ENCODE results near the gene NMUR2. TPM values are rescaled to one million over a fixed set of nuclear protein-coding genes. Genes with fewer than 3 reads are reported as not detected.

Gene NMUR2
- total RNA-seq, 2 experiments from 2014 or later, result not detected

GRCh38 chr5:152389208-152389849 is 15.8 kb downstream of the NMUR2 start:
- H3K9me3 Mint-ChIP-seq, result no peaks in the 10 kb centered on the region
- ChIA-PET POLR2A (no interaction called here), CTCF (no interaction called here)
- no peaks in the 10 kb centered on the region for H3K36me3 Mint-ChIP-seq (ENCODE audit: low read depth)
- H3K27ac Mint-ChIP-seq, result no peak overlapping the region
- H3K4me1 Mint-ChIP-seq, result no peaks in the 10 kb centered on the region
- no peak overlapping the region for H3K4me3 Mint-ChIP-seq
- H3K27me3 Mint-ChIP-seq, result no peaks in the 10 kb centered on the region
- no peak for DNase-seq

- Mint-ChIP-seq H3K27me3 (no peaks in the 10 kb centered on the region), H3K9me3 (no peaks in the 10 kb centered on the region), H3K4me1 (no peaks in the 10 kb centered on the region), H3K36me3 (ENCODE audit: low read depth) (no peaks in the 10 kb centered on the region), H3K27ac (no peak overlapping the region), H3K4me3 (no peak overlapping the region)
- DNase-seq, result no peak
- ChIA-PET CTCF (no interaction called here), POLR2A (no interaction called here)
Measured at GRCh38 chr5:152388610-152389009, 16.5 kb downstream of the NMUR2 start.

- Mint-ChIP-seq H3K27me3 (no peaks in the 10 kb centered on the region), H3K4me3 (no peak overlapping the region), H3K9me3 (no peaks in the 10 kb centered on the region), H3K4me1 (no peaks in the 10 kb centered on the region), H3K27ac (no peak overlapping the region), H3K36me3 (ENCODE audit: low read depth) (no peaks in the 10 kb centered on the region)
- ChIA-PET CTCF (no interaction called here), POLR2A (no interaction called here)
- DNase-seq, result no peak
Measured at GRCh38 chr5:152380415-152381123, 24.5 kb downstream of the NMUR2 start.

GRCh38 chr5:152379331-152379730 is 25.7 kb downstream of the NMUR2 start:
- H3K4me1 Mint-ChIP-seq, result no peaks in the 10 kb centered on the region
- CTCF ChIA-PET, result no interaction called here

DNA sequence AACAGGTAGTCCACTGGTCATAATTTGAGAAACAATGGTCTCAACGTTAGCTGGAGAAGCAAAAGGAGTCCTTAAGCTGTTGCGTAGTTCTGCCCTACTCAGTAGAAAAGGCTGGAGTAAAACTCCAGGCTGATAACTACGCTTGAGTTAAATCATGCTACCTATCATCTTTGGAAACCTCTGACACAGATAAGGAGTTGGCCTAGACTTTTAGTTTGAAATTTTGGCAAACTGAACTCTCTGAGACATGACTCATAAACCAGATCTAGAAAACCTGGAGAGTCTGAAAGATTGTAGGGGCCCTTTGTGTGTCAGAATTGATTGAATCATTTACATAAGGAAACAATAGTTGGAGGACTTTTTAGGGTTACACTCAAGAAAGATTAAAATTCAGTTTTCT is 26.3 kb downstream of the NMUR2 start:
- no peak overlapping the region for H3K27ac Mint-ChIP-seq
- no peaks in the 10 kb centered on the region for H3K9me3 Mint-ChIP-seq
- CTCF ChIA-PET, result no interaction called here
- POLR2A ChIA-PET, result no interaction called here
- H3K27me3 Mint-ChIP-seq, result no peaks in the 10 kb centered on the region
- no peaks in the 10 kb centered on the region for H3K4me1 Mint-ChIP-seq
- no peak overlapping the region for H3K4me3 Mint-ChIP-seq
- no peaks in the 10 kb centered on the region for H3K36me3 Mint-ChIP-seq (ENCODE audit: low read depth)
- DNase-seq, result no peak

More at GRCh38 chr5:152379331-152379730, 25.7 kb downstream of the NMUR2 start:
- Mint-ChIP-seq H3K27me3 (no peaks in the 10 kb centered on the region), H3K9me3 (no peaks in the 10 kb centered on the region), H3K27ac (no peak overlapping the region), H3K4me3 (no peak overlapping the region), H3K36me3 (ENCODE audit: low read depth) (no peaks in the 10 kb centered on the region)
- POLR2A ChIA-PET, result no interaction called here
- DNase-seq, result no peak

- no peak overlapping the region for H3K27ac Mint-ChIP-seq
- H3K4me3 Mint-ChIP-seq, result no peak overlapping the region
- POLR2A ChIA-PET, result no interaction called here
- CTCF ChIA-PET, result no interaction called here
- DNase-seq, result no peak
- no peaks in the 10 kb centered on the region for H3K4me1 Mint-ChIP-seq
- H3K9me3 Mint-ChIP-seq, result no peaks in the 10 kb centered on the region
- no peaks in the 10 kb centered on the region for H3K36me3 Mint-ChIP-seq (ENCODE audit: low read depth)
- no peaks in the 10 kb centered on the region for H3K27me3 Mint-ChIP-seq
Measured at GRCh38 chr5:152376886-152377285, 28.2 kb downstream of the NMUR2 start.

DNA sequence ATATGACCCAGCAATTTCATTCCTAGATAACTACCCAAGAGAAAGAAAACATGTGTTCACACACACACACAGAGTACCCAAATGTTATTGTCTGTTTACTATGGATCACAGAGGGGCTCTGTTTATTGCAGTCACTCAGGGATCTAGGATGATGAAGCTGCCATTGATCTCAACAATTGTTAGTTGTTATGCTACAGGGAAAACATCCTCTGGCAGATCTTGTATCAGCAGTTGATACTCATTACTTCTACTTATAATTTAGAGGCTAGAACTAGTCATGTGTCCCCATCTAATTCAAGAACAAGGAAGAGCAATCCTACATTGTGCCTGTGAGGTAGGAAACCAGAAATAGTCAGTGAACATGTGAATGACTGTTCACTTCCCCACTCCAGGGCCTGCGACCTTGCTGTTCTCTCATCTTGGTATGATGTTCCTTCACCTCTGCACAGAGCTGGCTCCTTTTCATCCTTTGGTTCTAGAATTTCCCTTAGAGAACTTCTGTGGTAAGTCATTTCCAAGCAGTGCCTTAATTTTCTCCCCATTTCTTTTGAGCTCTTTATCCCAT is 30.3 kb downstream of the NMUR2 start:
- no peak overlapping the region for H3K4me3 Mint-ChIP-seq
- H3K9me3 Mint-ChIP-seq, result no peaks in the 10 kb centered on the region
- CTCF ChIA-PET, result no interaction called here
- POLR2A ChIA-PET, result no interaction called here
- H3K27me3 Mint-ChIP-seq, result no peaks in the 10 kb centered on the region
- DNase-seq, result no peak
- no peak overlapping the region for H3K27ac Mint-ChIP-seq
- no peaks in the 10 kb centered on the region for H3K36me3 Mint-ChIP-seq (ENCODE audit: low read depth)
- no peaks in the 10 kb centered on the region for H3K4me1 Mint-ChIP-seq

DNA sequence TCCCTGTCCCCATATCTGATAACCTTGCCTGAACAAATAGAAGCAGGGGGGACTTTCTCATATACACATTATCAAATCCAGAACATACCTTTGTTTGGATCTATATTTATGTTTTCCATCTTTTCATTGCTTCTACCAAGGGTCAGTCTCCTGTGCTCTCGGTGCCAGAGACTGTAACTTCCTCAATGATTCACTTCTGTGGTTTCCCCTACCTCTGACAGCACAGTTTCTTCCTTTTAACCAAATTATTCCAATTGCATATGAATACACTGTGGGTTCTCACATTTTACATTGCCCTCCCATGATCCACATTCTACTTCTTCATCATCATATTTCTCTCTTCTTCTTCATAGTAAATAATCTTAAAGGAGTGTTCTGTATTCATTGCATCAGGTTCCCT is 32.2 kb downstream of the NMUR2 start:
- CTCF ChIA-PET, result no interaction called here
- DNase-seq, result no peak
- Mint-ChIP-seq H3K36me3 (ENCODE audit: low read depth) (no peaks in the 10 kb centered on the region), H3K4me1 (no peaks in the 10 kb centered on the region), H3K27me3 (no peaks in the 10 kb centered on the region), H3K27ac (no peak overlapping the region), H3K4me3 (no peak overlapping the region), H3K9me3 (no peaks in the 10 kb centered on the region)
- POLR2A ChIA-PET, result no interaction called here

DNA sequence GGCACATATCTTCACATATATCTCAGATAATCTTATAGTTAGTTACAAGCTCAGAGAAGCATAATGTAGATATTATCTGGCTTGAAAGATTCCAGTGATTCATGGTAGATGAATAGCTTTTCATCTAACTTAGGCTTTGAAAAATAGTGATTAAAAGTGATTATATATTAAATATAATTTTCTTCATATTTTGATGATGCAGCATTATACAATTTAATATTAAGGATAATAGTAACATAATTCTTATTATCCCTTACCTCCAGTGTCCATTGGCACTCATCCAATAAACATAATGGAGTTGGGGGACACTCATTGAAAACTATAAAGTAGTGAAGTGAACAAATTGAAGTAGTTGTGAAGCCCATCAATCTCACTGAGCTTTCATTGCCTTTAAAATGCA is 35.8 kb downstream of the NMUR2 start:
- POLR2A ChIA-PET, result no interaction called here
- H3K4me1 Mint-ChIP-seq, result no peaks in the 10 kb centered on the region
- DNase-seq, result no peak
- H3K27me3 Mint-ChIP-seq, result no peaks in the 10 kb centered on the region
- H3K36me3 Mint-ChIP-seq (ENCODE audit: low read depth), result no peaks in the 10 kb centered on the region
- H3K27ac Mint-ChIP-seq, result no peak overlapping the region
- CTCF ChIA-PET, result no interaction called here
- no peak overlapping the region for H3K4me3 Mint-ChIP-seq
- no peaks in the 10 kb centered on the region for H3K9me3 Mint-ChIP-seq

DNA sequence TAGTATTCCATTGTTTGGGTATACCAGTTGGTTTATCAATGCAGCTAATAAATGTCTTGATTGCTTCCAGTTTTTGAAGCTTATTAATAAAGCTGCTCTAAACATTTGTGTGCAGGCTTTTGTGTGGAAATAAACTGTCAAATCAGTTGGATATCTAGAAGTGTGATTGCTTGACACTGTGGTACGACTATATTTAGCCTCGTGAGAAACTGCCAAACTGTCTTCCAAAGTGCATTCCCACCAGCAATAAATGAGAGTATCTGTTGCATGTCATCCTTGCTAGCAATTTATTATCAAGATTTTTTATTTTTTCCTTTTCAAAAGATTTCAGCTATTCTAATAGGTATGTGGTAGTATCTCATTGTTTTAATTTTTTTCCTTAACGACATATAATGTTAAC is 37.5 kb downstream of the NMUR2 start:
- CTCF ChIA-PET, result no interaction called here

DNA sequence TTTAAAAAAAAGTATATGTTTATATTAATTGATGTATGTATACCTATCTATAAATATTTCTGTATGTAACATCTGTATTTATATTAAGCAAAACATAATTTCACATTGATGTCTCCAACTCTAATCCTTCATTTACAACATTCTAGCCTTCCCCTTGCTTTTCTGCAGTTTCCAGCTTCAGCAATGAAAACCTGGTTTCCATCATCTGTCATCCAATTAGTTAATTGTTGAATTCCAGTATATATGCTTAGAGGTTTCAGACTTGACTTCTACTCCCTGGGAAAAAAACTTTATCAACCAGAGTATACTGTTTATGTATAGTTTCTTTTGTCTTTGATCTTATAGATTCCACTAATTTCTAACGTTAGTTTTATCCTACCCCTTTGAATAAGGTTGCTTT is 38.4 kb downstream of the NMUR2 start:
- Mint-ChIP-seq H3K4me1 (no peaks in the 10 kb centered on the region), H3K27me3 (no peaks in the 10 kb centered on the region), H3K9me3 (no peaks in the 10 kb centered on the region), H3K27ac (no peak overlapping the region), H3K36me3 (ENCODE audit: low read depth) (no peaks in the 10 kb centered on the region), H3K4me3 (no peak overlapping the region)
- no peak for DNase-seq
- ChIA-PET POLR2A (no interaction called here), CTCF (no interaction called here)

More for the DNA sequence above, 37.5 kb downstream of the NMUR2 start:
- Mint-ChIP-seq H3K27me3 (no peaks in the 10 kb centered on the region), H3K4me3 (no peak overlapping the region), H3K36me3 (ENCODE audit: low read depth) (no peaks in the 10 kb centered on the region), H3K9me3 (no peaks in the 10 kb centered on the region), H3K27ac (no peak overlapping the region), H3K4me1 (no peaks in the 10 kb centered on the region)
- DNase-seq, result no peak
- POLR2A ChIA-PET, result no interaction called here

DNA sequence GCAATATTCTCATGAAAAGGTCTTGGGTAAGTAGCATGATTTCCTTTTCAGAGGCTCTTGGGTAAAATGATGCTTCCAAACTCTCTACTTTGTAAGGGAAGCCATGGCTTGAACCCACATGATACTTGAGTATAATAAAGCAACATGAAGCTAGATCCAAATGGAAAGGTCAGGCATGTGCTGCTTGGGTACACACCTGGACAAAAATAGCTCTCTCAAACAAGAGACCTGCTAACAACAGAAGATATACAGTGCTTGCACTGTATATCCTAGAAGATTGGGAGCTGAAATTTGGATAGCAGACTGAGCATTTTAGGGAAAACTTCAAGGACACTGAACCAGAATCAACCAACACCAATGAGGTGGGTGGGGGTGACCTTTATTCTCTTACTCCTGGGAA is 40.2 kb downstream of the NMUR2 start:
- DNase-seq, result no peak

DNA sequence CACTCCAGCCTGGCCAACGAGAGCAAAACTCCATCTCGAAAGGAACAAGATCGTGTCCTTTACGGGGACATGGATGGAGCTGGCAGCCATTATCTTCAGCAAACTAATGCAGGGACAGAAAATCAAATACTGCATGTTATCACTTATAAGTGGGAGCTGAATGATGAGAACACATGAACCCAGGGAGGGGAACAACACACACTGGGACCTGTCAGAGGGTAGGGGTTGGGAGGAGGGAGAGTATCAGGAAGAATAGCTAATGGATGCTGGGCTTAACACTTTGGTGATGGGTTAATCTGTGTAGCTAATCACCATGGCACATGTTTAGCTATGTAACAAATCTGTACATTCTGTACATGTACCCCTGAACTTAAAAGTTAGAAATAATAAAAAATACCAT is 40.9 kb downstream of the NMUR2 start:
- no peaks in the 10 kb centered on the region for H3K9me3 Mint-ChIP-seq
- DNase-seq, result no peak
- no peak overlapping the region for H3K4me3 Mint-ChIP-seq
- H3K27ac Mint-ChIP-seq, result no peak overlapping the region
- POLR2A ChIA-PET, result no interaction called here
- H3K4me1 Mint-ChIP-seq, result no peaks in the 10 kb centered on the region
- CTCF ChIA-PET, result interaction anchor here (1.4 kb wide), 1 partner anchor 15 kb away, joined by 5 read pairs; no protein-coding TSS in a partner anchor
- peaks cover 3% of the 10 kb centered on the region for H3K27me3 Mint-ChIP-seq
- H3K36me3 Mint-ChIP-seq (ENCODE audit: low read depth), result no peaks in the 10 kb centered on the region

More for the DNA sequence above, 40.2 kb downstream of the NMUR2 start:
- Mint-ChIP-seq H3K9me3 (no peaks in the 10 kb centered on the region), H3K27me3 (peaks cover 3% of the 10 kb centered on the region), H3K4me3 (no peak overlapping the region), H3K27ac (no peak overlapping the region), H3K4me1 (no peaks in the 10 kb centered on the region), H3K36me3 (ENCODE audit: low read depth) (no peaks in the 10 kb centered on the region)
- CTCF ChIA-PET, result interaction anchor here (1.4 kb wide), 1 partner anchor 16 kb away, joined by 5 read pairs; no protein-coding TSS in a partner anchor
- POLR2A ChIA-PET, result no interaction called here
